K562 (cell line): ENCODE measurements around the gene SAMD11. TPM values are rescaled to one million over a fixed set of nuclear protein-coding genes. Genes with fewer than 3 reads are reported as not detected.

Experiments
- CCAR2 ChIP-seq: fragments of 200-400 bp; formaldehyde crosslinking; IDR thresholded peaks from 2 replicates; pipeline ENCODE4 v1.6.1; 2017; ENCODE audit warnings: mild to moderate bottlenecking, low read depth, low read length
- DEAF1 ChIP-seq: fragments of 450-650 bp; formaldehyde crosslinking; IDR thresholded peaks from 2 replicates; pipeline ENCODE4 v1.4.0; 2020; ENCODE audit warnings: mild to moderate bottlenecking, moderate library complexity
- EHMT2 ChIP-seq: fragments of 450-650 bp; IDR thresholded peaks from 2 replicates; pipeline ENCODE4 v1.6.1; 2018; ENCODE audit warnings: antibody characterized with exemption
- HEY1 ChIP-seq: fragments of 250-450 bp; sonication (Bioruptor Pico); IDR thresholded peaks from 2 replicates; pipeline ENCODE4 v1.5.0; 2020; ENCODE audit warnings: mild to moderate bottlenecking, moderate library complexity, borderline replicate concordance
- HSF4 ChIP-seq: fragments of 250-450 bp; sonication (Bioruptor Pico); IDR thresholded peaks from 2 replicates; pipeline ENCODE4 v2.1.2; 2022; ENCODE audit warnings: mild to moderate bottlenecking, moderate library complexity, borderline replicate concordance
- KLF1 ChIP-seq: fragments of 450-650 bp; IDR thresholded peaks from 2 replicates; pipeline ENCODE4 v1.6.1; 2016; ENCODE audit warnings: missing genetic modification characterization, missing compliant biosample characterization
- MXI1 ChIP-seq: IDR thresholded peaks from 2 replicates; pipeline ENCODE4 v1.6.1; 2011; ENCODE audit warnings: low read depth, mild to moderate bottlenecking, improper control_type of control experiment, low read length
- NCOA1 ChIP-seq: fragments of 450-650 bp; IDR thresholded peaks from 2 replicates; pipeline ENCODE4 v1.6.1; 2016; ENCODE audit warnings: low read depth
- NRF1 ChIP-seq, 2 experiments: fragments of 450-650 bp; IDR thresholded peaks in 1 of 2; conservative IDR thresholded peaks in 1 of 2; 2 replicates each; pipeline ENCODE4 v1.6.1; 2014; ENCODE audit warnings: mild to moderate bottlenecking in 2 of 2
- SIX5 ChIP-seq, 2 experiments: IDR thresholded peaks; 2 replicates each; pipeline ENCODE4 v1.6.1; 2011; ENCODE audit warnings: low read length in 2 of 2, borderline replicate concordance in 1 of 2, low read depth in 1 of 2, mild to moderate bottlenecking in 1 of 2, moderate library complexity in 1 of 2; ENCODE audit not compliant: insufficient read depth in 1 of 2
- SREBF1 ChIP-seq: fragments of 150-350 bp; IDR thresholded peaks from 2 replicates; pipeline ENCODE4 v1.6.1; 2014; ENCODE audit warnings: antibody characterized with exemption, low read depth, low read length, borderline replicate concordance
- TAL1 ChIP-seq: fragments of 450-650 bp; IDR thresholded peaks from 2 replicates; pipeline ENCODE4 v1.6.1; 2016; ENCODE audit warnings: mild to moderate bottlenecking
- TARDBP ChIP-seq: fragments of 450-650 bp; IDR thresholded peaks from 2 replicates; pipeline ENCODE4 v1.6.1; 2016
- TEAD2 ChIP-seq: fragments of 450-650 bp; IDR thresholded peaks from 2 replicates; pipeline ENCODE4 v1.6.1; 2016; ENCODE audit warnings: missing genetic modification characterization, control low read depth, missing compliant biosample characterization
- U2AF1 ChIP-seq: fragments of 200-400 bp; formaldehyde crosslinking; optimal IDR thresholded peaks from 2 replicates; pipeline ENCODE3; 2017; ENCODE audit warnings: mild to moderate bottlenecking, low read depth, low read length, moderate library complexity
- U2AF2 ChIP-seq: fragments of 200-400 bp; formaldehyde crosslinking; optimal IDR thresholded peaks from 2 replicates; pipeline ENCODE3; 2017; ENCODE audit warnings: low read depth, mild to moderate bottlenecking, low read length
- ZBTB11 ChIP-seq, 3 experiments: fragments of 200-800 bp in 1 of 3; fragments of 250-450 bp in 1 of 3; fragments of 450-650 bp in 1 of 3; sonication (Bioruptor Pico) in 1 of 3; sonication (Bioruptor generic) in 1 of 3; formaldehyde crosslinking in 1 of 3; IDR thresholded peaks; 2 replicates each; pipeline versions ENCODE4 v1.6.1 to v1.8.0; 2016 to 2022; ENCODE audit warnings: mild to moderate bottlenecking in 2 of 3, missing genetic modification characterization in 2 of 3, missing compliant biosample characterization in 1 of 3, moderate library complexity in 1 of 3
- ZNF280B ChIP-seq: fragments of 250-450 bp; sonication (Bioruptor Pico); IDR thresholded peaks from 2 replicates; pipeline ENCODE4 v1.5.1; 2021; ENCODE audit warnings: mild to moderate bottlenecking
- ZNF589 ChIP-seq: fragments of 200-800 bp; sonication (Bioruptor generic); IDR thresholded peaks from 2 replicates; pipeline ENCODE4 v1.6.1; 2016; ENCODE audit warnings: low read depth, missing genetic modification characterization, missing compliant biosample characterization
- ZNF785 ChIP-seq: fragments of 250-450 bp; sonication (Bioruptor Pico); IDR thresholded peaks from 2 replicates; pipeline ENCODE4 v1.4.0; 2020; ENCODE audit warnings: mild to moderate bottlenecking
- ZNF830 ChIP-seq: fragments of 250-450 bp; sonication (Bioruptor Pico); IDR thresholded peaks from 2 replicates; pipeline ENCODE4 v1.5.0; 2021; ENCODE audit warnings: mild to moderate bottlenecking
- ZSCAN32 ChIP-seq: fragments of 450-650 bp; formaldehyde crosslinking; IDR thresholded peaks from 2 replicates; pipeline ENCODE4 v1.4.0; 2020; ENCODE audit warnings: mild to moderate bottlenecking, moderate library complexity
- polyA plus RNA-seq, 8 experiments: library from polyadenylated mRNA; depleted of rRNA in 4 of 8; stranded (reverse) in 5 of 8; unstranded in 3 of 8; fragments of >200 nt; fragmentation: Nextera tagmentation in 2 of 8; fragmentation: Illumina TruSeq in 1 of 8; extraction: Ambion mirVana in 2 of 8; extraction: Trizol in 1 of 8; gene quantifications; 2 replicates each; pipeline versions ENCODE4 v1.2.1 to v1.2.3, GENCODE V29; 2011 to 2014; ENCODE audit warnings: inconsistent platforms in 1 of 8, missing spikeins in 1 of 8
- total RNA-seq, 7 experiments: library from RNA; depleted of rRNA in 6 of 7; stranded (reverse); fragments of >200 nt in 6 of 7; fragmentation: Illumina TruSeq in 2 of 7; extraction: Trizol in 2 of 7; gene quantifications; 2 replicates each; pipeline versions ENCODE4 v1.2.1 to v1.2.3, GENCODE V29; 2011 to 2021; ENCODE audit warnings: low replicate concordance in 1 of 7

The SAMD11 gene
- total and polyA plus RNA-seq, 9 of the 15 experiments (the other 6 are each of a cell fraction or from before 2014, with no cell fraction given), result 0.07 to 0.82 (median 0.11) TPM; not detected in 2

GRCh38 chr1:924656-925560 lies 1.2 kb downstream of the SAMD11 start (continued):
- no peak for TF ChIP-seq ZNF280B (CRISPR knock-in tag)
- no peak for TF ChIP-seq HEY1 (CRISPR knock-in tag)
- no peak for TF ChIP-seq TAL1
- TF ChIP-seq MXI1, result no peak
- no peak for TF ChIP-seq EHMT2
- TF ChIP-seq TEAD2, result no peak
- TF ChIP-seq SIX5 (IDR thresholded peaks at IDR 0.05; ENCODE audit: borderline replicate concordance in 1 of 2, insufficient read depth in 1 of 2, low read depth in 1 of 2, low read length in 2 of 2), result no peak
- no peak for TF ChIP-seq ZNF830
- TF ChIP-seq ZBTB11 (CRISPR knock-in tag; IDR thresholded peaks at IDR 0.05), result no peak
- no peak for TF ChIP-seq ZSCAN32 (CRISPR knock-in tag)
- no peak for TF ChIP-seq SREBF1
- no peak for TF ChIP-seq NCOA1
- TF ChIP-seq U2AF2, result no peak
- TF ChIP-seq CCAR2, result no peak
- TF ChIP-seq NRF1 (conservative IDR thresholded peaks at IDR 0.05 in 1 of 2, IDR thresholded peaks at IDR 0.05 in 1 of 2), result peak; percentile 44 to 51; a peak in 2 of 4 replicates
- TF ChIP-seq ZNF589 (CRISPR knock-in tag), result no peak
- TF ChIP-seq DEAF1 (CRISPR knock-in tag), result no peak
- TF ChIP-seq ZNF785 (CRISPR knock-in tag), result no peak
- no peak for TF ChIP-seq KLF1
- no peak for TF ChIP-seq TARDBP
- no peak for TF ChIP-seq HSF4 (CRISPR knock-in tag)
- TF ChIP-seq U2AF1, result no peak
